Left renal pelvis (tissue), 4 donors: ENCODE results near the gene UCHL3. TPM values are rescaled to one million over a fixed set of nuclear protein-coding genes. Genes with fewer than 3 reads are reported as not detected.
A peak's percentile ranks its signal among the peaks of the same experiment; 100 is the strongest.

ENCODE experiments used
- DNase-seq, 4 donors: peaks; one replicate each; pipeline ENCODE4 v3.0.0-alpha.2; 2013; ENCODE audit warnings: low read depth in 4 of 4, low spot score in 3 of 4
- polyA plus RNA-seq, 4 donors: library from polyadenylated mRNA; unstranded; fragments of 120-200 nt; gene quantifications; one replicate each; pipeline ENCODE4 v1.2.1, GENCODE V29; 2013; ENCODE audit not compliant: insufficient read length in 4 of 4

The UCHL3 gene
- polyA plus RNA-seq, 4 donors, result 22.9 to 44.0 (median 33.3) TPM

DNA sequence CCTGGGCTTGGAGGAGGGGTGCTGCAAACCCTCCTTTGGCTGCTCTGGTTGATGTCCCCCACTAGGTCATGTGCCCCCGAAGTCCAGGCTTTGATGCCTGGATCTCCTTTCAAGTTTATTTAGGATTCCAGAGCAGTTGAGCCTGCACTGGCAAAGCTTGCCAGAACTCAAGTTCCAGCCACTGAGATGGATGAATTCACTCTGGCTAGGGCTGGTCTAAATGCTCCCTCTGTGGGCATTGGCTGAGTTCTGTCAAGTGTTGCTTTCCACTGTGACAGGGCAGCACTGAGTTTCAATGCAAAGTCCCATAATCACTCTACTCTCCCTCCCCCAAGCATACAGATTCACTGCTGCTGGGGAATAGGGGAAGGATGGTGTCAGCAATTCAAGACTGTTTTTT, 68.7 kb downstream of the UCHL3 start:
- DNase-seq, result no peak

GRCh38 chr13:75620020-75620419, 70.4 kb downstream of the UCHL3 start:
- DNase-seq, result no peak

DNA sequence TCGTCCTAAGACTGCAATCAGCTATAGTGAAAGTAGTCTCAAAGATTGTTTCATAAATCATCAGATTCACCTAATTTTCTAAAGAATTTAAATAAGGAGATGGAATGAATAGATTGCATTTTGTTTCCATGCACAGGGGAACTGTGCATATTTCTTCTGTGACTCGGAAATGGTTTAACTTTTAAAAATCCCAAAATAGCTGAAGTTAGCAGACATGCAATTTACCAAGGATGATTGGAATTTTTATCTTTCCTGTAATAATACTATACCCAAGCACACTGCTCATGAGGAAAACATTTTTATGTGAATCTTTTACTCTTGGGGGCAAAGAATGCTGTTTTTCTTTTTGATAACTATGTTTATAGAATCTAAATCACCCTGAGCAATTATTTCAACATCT, 71.6 kb downstream of the UCHL3 start:
- DNase-seq, result no peak

DNA sequence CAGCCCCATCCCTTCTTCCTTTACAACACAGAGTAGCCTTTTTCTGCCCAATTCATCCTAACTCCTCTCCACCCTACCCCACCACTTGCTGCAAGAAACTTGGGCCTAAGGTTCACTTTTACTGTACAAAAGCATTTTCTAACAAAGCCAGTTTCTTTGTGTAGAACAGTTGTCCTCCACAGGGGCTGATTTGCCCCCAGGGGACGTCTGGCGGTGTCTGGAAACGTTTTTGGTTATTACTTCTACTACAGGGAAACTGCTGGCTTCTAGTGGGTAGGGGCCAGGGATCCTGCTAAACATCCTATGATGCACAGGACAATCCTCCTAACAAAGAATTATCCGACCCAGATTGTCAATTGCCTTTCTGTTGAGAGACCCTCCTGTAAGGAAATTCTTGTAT, 79.2 kb downstream of the UCHL3 start:
- DNase-seq, result no peak

- no peak for DNase-seq
These were observed 83.7 kb downstream of the UCHL3 start for GRCh38 chr13:75633285-75633684.

GRCh38 chr13:75635101-75635827, 85.7 kb downstream of the UCHL3 start:
- no peak for DNase-seq

DNA sequence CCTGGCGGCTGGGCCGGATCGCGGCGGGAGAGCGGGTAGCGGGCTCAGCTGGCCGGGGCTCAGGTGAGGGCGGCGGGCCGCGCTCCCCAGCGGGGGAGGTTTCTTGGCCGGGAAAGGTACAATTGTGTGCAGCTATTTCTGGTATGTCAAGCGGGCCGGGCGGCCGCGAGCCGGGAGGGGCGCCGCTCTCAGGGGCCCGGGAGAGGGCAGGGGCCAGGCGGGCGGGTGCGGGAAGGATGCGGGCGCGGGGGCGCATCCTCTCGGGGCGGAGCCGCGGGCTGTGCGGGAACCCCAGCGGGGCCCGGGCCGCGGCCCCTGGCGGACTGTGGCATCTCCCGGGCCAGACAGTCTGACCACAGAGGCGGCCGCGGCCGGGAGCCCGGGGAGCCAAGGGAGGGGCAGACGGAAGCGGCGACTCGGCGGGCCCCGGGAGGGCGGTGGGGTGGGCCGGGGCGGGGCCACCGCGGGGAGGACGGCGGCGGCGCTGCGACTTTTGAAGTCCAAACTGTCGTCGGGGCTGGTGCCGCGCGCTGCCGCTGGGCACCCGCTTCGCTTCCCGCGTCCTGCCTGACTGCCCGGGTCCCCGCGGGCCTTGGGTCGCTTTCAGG, 86.3 kb downstream of the UCHL3 start, which contains the start of gene LMO7:
Gene LMO7 (plus strand): TSS at position 503 of the 608 bp plus-strand sequence. CDS start 328 bp downstream, outside the sequence.
- peak in 1 of 4 donors; percentile 16 for DNase-seq

DNA sequence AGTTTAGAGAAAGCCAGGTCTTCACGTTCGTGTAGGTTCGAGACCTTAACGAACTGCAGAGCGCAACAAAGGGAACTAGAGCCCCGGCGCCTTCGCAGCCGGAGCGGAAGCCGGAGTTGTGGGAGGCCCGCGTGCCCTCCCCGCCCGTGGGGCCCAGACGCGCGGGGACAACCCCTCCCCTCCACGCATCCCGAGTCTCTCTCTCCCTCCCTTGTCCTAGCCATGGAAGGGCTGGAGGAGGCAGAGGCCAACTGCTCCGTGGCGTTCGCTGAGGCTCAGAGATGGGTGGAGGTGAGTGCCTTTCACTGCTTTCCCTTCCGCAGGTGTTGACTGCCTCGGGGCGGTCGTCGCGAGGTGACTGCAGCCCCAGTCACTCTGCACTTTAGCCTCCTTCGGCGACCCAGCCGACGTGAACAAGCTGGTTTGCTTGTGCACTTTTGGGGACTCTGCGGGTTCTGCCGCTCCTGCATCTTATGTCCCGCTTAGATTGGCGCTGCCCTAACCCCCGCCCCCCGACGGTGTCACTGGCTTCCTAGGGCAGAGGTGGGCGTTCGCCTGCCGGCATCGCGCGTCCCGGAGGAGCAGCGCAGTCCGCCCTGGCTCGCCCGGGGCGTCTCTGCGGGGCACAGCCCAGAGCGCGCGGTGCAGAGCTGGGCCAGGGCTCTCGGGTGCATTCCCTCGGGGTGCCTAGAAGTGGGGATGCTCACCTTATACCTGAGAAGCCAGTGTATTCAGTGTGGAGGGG, 87.0 kb downstream of the UCHL3 start:
- DNase-seq, result no peak

DNA sequence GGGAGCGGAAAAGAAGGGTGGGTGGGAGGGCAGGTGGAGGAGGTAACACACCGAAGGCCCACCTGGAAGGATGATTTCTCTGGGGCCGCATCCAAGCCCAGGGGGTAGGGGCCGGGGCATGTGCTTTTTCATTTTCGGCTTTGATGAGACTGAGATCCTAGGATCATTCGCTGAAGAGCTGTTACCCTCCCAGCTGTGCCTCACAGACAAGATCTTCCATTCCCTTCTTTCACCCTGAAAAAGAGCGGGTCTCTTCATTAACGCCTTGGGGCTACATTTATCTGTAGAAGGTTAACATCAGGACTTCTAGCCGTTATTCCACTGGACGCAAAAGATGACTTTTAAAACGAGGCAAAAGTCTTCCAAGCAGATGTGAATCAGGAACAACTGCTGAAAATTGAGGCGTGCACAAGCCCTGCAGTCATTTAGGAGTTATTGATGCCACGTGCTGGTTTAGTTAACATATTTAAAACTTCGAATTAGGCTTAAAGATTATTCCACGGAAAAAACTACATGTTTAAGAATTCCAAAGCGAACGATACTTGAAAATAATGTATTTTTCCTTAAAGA, 87.7 kb downstream of the UCHL3 start:
- no peak for DNase-seq

DNA sequence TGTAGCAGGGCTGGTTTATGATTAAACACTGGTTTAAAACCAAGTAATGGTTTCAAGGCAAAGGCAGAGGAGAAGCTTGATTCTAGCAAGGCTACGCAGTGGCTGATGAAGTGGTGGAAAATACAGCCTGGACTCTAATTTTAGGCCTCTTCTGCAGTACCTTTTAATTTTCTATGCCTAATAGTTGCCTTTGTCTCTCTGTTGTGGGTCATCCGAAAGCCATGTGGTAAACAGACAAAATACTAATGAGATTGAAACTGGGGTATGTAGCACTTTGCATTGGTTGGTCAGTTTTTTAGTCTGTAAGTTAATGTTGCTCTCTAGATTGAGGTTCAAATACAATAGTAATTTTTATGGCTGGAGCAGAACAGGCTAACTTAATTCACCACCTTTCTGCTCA, 89.9 kb downstream of the UCHL3 start:
- no peak for DNase-seq

- no peak for DNase-seq
These were observed 91.4 kb downstream of the UCHL3 start for GRCh38 chr13:75641026-75641425.

DNA sequence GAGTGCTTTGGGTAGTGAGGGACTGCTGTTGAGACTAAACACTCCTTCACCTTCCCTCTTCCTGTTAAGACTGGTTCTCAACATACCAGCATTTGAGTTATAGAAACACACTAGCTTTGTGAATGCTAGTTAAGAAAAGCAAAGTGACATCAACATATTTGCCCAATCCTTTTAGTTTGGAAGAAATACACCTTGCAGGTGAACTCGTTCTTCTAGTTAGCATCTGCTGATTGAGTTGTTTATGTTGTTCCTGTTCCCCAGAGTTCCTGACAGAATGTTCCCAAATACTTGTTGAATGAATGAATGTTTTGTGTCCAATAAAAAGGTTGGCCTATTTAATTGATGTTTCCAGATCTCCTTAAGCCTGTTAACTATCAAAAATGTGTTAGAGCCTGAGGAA, 93.6 kb downstream of the UCHL3 start:
- no peak for DNase-seq

DNA sequence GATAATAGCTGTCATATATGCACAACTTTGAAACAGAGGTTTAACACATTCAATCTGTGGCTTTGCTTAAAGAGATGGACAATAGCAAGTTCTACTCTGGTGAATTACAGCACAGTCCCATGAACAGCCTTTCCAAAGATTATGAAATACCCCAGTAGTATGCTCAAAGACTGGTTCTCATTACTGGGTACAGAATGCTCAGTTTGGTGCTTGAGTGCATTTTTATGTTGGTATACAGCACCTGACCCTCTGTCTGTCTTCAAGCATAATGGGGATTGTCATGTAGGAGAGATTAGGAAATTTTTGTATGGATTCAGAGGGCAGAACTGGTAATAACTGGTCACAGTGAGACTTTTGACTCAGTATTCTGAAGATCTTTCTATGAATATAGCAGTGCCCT, 94.1 kb downstream of the UCHL3 start:
- no peak for DNase-seq

DNA sequence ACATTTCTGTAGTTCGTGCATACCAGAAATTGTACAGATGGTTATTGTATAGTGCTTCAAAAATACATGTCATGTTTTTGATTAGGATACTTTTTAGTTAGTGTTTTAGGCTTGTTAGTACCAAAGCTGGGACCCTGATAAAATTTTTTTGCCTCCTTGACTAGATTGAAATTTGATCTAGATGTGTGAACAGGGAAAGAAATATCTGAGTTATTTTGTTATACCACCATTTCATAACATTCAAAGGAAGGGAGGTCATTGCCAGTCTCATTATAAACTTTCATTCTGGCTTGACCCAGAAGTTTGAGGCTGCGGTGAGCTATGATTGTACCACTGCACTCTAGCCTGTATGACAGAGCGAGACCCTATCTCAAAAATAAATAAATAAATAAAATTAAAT, 95.5 kb downstream of the UCHL3 start:
- no peak for DNase-seq

DNA sequence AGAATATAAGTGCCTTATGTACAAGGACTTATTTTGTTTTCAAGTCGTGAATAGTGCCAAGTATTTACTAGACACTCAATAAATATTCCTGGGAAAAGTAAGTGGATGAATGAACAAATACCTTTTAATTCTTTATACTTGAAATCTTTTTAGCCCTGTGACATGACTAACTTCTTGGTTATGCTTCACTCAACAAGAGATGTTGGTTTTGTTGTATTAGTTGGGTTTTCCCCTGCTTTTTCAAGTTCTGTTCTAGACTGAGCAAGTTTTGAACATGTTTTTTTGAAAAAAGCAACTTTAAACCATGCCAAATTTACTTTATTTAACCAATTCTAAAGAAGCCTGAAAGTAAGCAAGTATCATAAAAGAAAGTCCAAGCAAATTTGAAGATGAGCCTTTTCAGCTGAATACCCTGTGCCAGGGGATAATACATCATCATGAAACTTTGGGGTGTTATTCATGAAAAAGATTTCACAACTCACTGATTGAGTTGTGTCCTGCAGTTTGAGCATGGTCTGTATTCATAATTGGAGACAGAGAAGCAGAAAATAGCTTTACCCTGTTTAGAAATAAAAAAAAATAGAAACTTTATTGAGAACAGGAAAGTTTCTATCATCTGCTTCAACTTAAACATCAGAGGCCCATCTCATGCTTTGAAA, 97.7 kb downstream of the UCHL3 start:
- DNase-seq, result no peak

DNA sequence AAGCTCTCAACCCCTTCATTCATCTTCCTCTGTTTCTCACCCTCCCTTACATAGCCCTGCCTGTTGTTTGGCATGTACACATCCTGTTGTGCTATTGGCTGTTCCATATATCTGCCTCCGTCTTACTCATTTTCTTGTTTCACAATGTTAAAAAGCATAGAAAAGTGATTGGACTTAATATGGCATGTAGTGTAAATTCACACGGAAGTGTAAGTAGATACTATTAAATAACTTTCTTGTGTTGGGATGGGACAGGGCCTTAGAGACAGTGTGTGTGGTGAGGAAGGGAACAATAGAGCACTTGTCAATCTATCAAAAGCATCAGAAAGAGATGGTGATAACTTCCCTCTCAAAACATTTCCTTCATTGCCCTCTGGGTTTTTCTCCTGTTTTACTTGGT, 98.9 kb downstream of the UCHL3 start:
- DNase-seq, result no peak

DNA sequence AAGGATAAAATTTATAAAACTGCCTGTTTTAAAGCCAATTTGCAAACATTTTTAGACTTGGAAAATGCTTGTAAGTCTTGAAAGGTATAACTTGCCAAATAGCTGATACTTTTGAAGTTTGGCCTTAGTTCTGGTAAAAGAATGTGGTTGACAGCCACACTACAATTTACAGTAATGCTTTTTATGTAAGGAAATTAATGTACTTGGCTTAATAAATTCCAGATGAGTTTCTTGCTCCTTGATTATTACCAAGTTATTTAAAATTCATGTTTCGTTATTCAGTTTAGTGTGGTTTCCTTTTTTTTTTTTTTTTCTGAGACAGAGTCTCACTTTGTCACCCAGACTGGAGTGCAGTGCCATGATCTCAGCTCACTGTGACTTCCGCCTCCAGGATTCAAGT, 101.4 kb downstream of the UCHL3 start:
- no peak for DNase-seq

DNA sequence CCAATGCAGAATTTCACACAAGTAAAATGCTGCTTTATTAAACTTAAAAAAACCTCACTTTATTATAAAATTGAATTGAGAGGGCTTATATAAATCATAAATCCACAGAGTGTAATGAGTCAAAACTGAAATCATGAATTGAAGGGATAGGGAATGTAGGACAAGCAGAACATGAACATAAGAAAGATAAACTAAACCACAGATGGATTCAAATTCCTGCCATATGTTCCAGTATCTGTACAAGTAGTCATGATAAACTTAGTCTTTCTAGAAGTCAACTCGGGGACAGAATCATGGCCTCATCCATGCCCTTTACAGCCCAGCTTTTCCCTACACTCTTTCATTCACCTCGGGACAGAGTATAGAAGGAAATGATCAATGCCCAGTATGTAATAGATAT, 103.1 kb downstream of the UCHL3 start:
- DNase-seq, result no peak
